Activated CD4-positive, alpha-beta memory T cell treated with anti-CD3 and anti-CD28 coated beads, Interleukin-2, amount 10 ng/mL, durations not matched to agents 7 days and 5 days (primary cell): ENCODE measurements around the gene FHOD3. TPM values are rescaled to one million over a fixed set of nuclear protein-coding genes. Genes with fewer than 3 reads are reported as not detected.

Experiments
- CTCF ChIA-PET: fragments of 350-600 bp; sonication (Branson Sonifier 250); formaldehyde crosslinking; loops from one replicate; lab custom pipeline; 2021; ENCODE audit warnings: antibody characterized with exemption, inconsistent platforms; lab: Charles Lee
- POLR2A ChIA-PET: fragments of 350-600 bp; sonication (Branson Sonifier 250); formaldehyde crosslinking; loops from one replicate; lab custom pipeline; 2021; ENCODE audit warnings: antibody characterized with exemption; lab: Charles Lee
- DNase-seq: peaks from one replicate; pipeline ENCODE4 v3.0.0-alpha.2; 2020
- H3K27ac Mint-ChIP-seq: one replicate; pipeline ENCODE4 v1.8.0; 2021; ENCODE audit warnings: mild to moderate bottlenecking, mixed read lengths
- H3K27me3 Mint-ChIP-seq: one replicate; pipeline ENCODE4 v1.8.0; 2021; ENCODE audit warnings: mixed read lengths
- H3K36me3 Mint-ChIP-seq: one replicate; pipeline ENCODE4 v1.8.0; 2021; ENCODE audit warnings: low read depth, mixed read lengths
- H3K4me1 Mint-ChIP-seq: one replicate; pipeline ENCODE4 v1.8.0; 2021; ENCODE audit warnings: mixed read lengths
- H3K4me3 Mint-ChIP-seq: one replicate; pipeline ENCODE4 v1.8.0; 2021; ENCODE audit warnings: mild to moderate bottlenecking, mixed read lengths
- H3K9me3 Mint-ChIP-seq: one replicate; pipeline ENCODE4 v1.8.0; 2021; ENCODE audit warnings: mixed read lengths
- total RNA-seq, 2 experiments: library from RNA; stranded (reverse); gene quantifications; one replicate each; pipeline ENCODE4 v1.2.3, GENCODE V29; 2021

The FHOD3 gene
- total RNA-seq, 2 experiments from 2014 or later = not detected

- Mint-ChIP-seq H3K4me1 (no peaks in the 10 kb centered on the region), H3K9me3 (no peaks in the 10 kb centered on the region), H3K27me3 (peaks cover 28% of the 10 kb centered on the region), H3K4me3 (no peak overlapping the region), H3K36me3 (no peaks in the 10 kb centered on the region), H3K27ac (no peak overlapping the region)
- ChIA-PET CTCF (no interaction called here), POLR2A (no interaction called here)
- no peak for DNase-seq
Measured at GRCh38 chr18:36374262-36374661, 76.7 kb downstream of the FHOD3 start.

- H3K36me3 Mint-ChIP-seq = no peaks in the 10 kb centered on the region
- peaks cover 28% of the 10 kb centered on the region for H3K27me3 Mint-ChIP-seq
- H3K4me3 Mint-ChIP-seq = no peak overlapping the region
- DNase-seq = no peak
- H3K4me1 Mint-ChIP-seq = no peaks in the 10 kb centered on the region
- no peaks in the 10 kb centered on the region for H3K9me3 Mint-ChIP-seq
- no peak overlapping the region for H3K27ac Mint-ChIP-seq
- ChIA-PET POLR2A (no interaction called here), CTCF (no interaction called here)
Measured at GRCh38 chr18:36375118-36375517, 77.6 kb downstream of the FHOD3 start.

- no peaks in the 10 kb centered on the region for H3K9me3 Mint-ChIP-seq
- POLR2A ChIA-PET = no interaction called here
Measured at GRCh38 chr18:36376361-36376760, 78.8 kb downstream of the FHOD3 start.

GRCh38 chr18:36377626-36378025 is 80.1 kb downstream of the FHOD3 start:
- H3K4me1 Mint-ChIP-seq = no peaks in the 10 kb centered on the region
- no peaks in the 10 kb centered on the region for H3K9me3 Mint-ChIP-seq
- no peak overlapping the region for H3K27ac Mint-ChIP-seq
- POLR2A ChIA-PET = no interaction called here
- H3K4me3 Mint-ChIP-seq = no peak overlapping the region
- H3K36me3 Mint-ChIP-seq = no peaks in the 10 kb centered on the region
- H3K27me3 Mint-ChIP-seq = peaks cover 14% of the 10 kb centered on the region
- DNase-seq = no peak
- CTCF ChIA-PET = no interaction called here

More at GRCh38 chr18:36376361-36376760, 78.8 kb downstream of the FHOD3 start:
- Mint-ChIP-seq H3K27me3 (peaks cover 21% of the 10 kb centered on the region), H3K4me1 (no peaks in the 10 kb centered on the region), H3K36me3 (no peaks in the 10 kb centered on the region), H3K4me3 (no peak overlapping the region), H3K27ac (no peak overlapping the region)
- no peak for DNase-seq
- CTCF ChIA-PET = no interaction called here

GRCh38 chr18:36378205-36378604 is 80.7 kb downstream of the FHOD3 start:
- no peaks in the 10 kb centered on the region for H3K9me3 Mint-ChIP-seq
- no peaks in the 10 kb centered on the region for H3K36me3 Mint-ChIP-seq
- ChIA-PET CTCF (no interaction called here), POLR2A (no interaction called here)
- peaks cover 8% of the 10 kb centered on the region for H3K27me3 Mint-ChIP-seq
- no peaks in the 10 kb centered on the region for H3K4me1 Mint-ChIP-seq
- DNase-seq = no peak
- no peak overlapping the region for H3K27ac Mint-ChIP-seq
- H3K4me3 Mint-ChIP-seq = no peak overlapping the region

GRCh38 chr18:36379435-36379984 is 82.0 kb downstream of the FHOD3 start:
- Mint-ChIP-seq H3K9me3 (no peaks in the 10 kb centered on the region), H3K36me3 (no peaks in the 10 kb centered on the region), H3K27ac (no peak overlapping the region), H3K27me3 (peaks cover 2% of the 10 kb centered on the region), H3K4me3 (no peak overlapping the region), H3K4me1 (no peaks in the 10 kb centered on the region)
- DNase-seq = no peak
- ChIA-PET CTCF (no interaction called here), POLR2A (no interaction called here)

- H3K9me3 Mint-ChIP-seq = no peaks in the 10 kb centered on the region
Measured at GRCh38 chr18:36380173-36380827, 82.8 kb downstream of the FHOD3 start.

GRCh38 chr18:36381075-36381474 is 83.6 kb downstream of the FHOD3 start:
- ChIA-PET POLR2A (no interaction called here), CTCF (no interaction called here)
- H3K27me3 Mint-ChIP-seq = peaks cover 2% of the 10 kb centered on the region
- no peak for DNase-seq
- H3K4me1 Mint-ChIP-seq = no peaks in the 10 kb centered on the region
- no peaks in the 10 kb centered on the region for H3K9me3 Mint-ChIP-seq
- H3K36me3 Mint-ChIP-seq = no peaks in the 10 kb centered on the region
- H3K4me3 Mint-ChIP-seq = no peak overlapping the region
- H3K27ac Mint-ChIP-seq = no peak overlapping the region

More at GRCh38 chr18:36380173-36380827, 82.8 kb downstream of the FHOD3 start:
- ChIA-PET CTCF (no interaction called here), POLR2A (no interaction called here)
- no peak overlapping the region for H3K4me3 Mint-ChIP-seq
- H3K36me3 Mint-ChIP-seq = no peaks in the 10 kb centered on the region
- no peak overlapping the region for H3K27ac Mint-ChIP-seq
- no peak for DNase-seq
- peaks cover 2% of the 10 kb centered on the region for H3K27me3 Mint-ChIP-seq
- no peaks in the 10 kb centered on the region for H3K4me1 Mint-ChIP-seq

- Mint-ChIP-seq H3K27me3 (peaks cover 2% of the 10 kb centered on the region), H3K4me3 (no peak overlapping the region), H3K9me3 (no peaks in the 10 kb centered on the region), H3K4me1 (no peaks in the 10 kb centered on the region), H3K36me3 (no peaks in the 10 kb centered on the region), H3K27ac (no peak overlapping the region)
- DNase-seq = no peak
- POLR2A ChIA-PET = no interaction called here
- CTCF ChIA-PET = no interaction called here
Measured at GRCh38 chr18:36382854-36383253, 85.3 kb downstream of the FHOD3 start.

GRCh38 chr18:36386150-36386920 is 88.8 kb downstream of the FHOD3 start:
- no peak for DNase-seq
- ChIA-PET CTCF (no interaction called here), POLR2A (no interaction called here)
- Mint-ChIP-seq H3K4me3 (no peak overlapping the region), H3K4me1 (no peaks in the 10 kb centered on the region), H3K9me3 (no peaks in the 10 kb centered on the region), H3K27ac (no peak overlapping the region), H3K36me3 (no peaks in the 10 kb centered on the region), H3K27me3 (no peaks in the 10 kb centered on the region)

- Mint-ChIP-seq H3K4me3 (no peak overlapping the region), H3K27ac (no peak overlapping the region), H3K9me3 (no peaks in the 10 kb centered on the region), H3K27me3 (no peaks in the 10 kb centered on the region), H3K4me1 (no peaks in the 10 kb centered on the region), H3K36me3 (no peaks in the 10 kb centered on the region)
- DNase-seq = no peak
- ChIA-PET POLR2A (no interaction called here), CTCF (no interaction called here)
Measured at GRCh38 chr18:36387310-36387709, 89.8 kb downstream of the FHOD3 start.

GRCh38 chr18:36388310-36388709 is 90.8 kb downstream of the FHOD3 start:
- Mint-ChIP-seq H3K9me3 (no peaks in the 10 kb centered on the region), H3K27ac (no peak overlapping the region), H3K4me3 (no peak overlapping the region), H3K36me3 (no peaks in the 10 kb centered on the region), H3K4me1 (no peaks in the 10 kb centered on the region), H3K27me3 (no peaks in the 10 kb centered on the region)
- ChIA-PET POLR2A (no interaction called here), CTCF (no interaction called here)
- DNase-seq = no peak

- H3K27ac Mint-ChIP-seq = no peak overlapping the region
- no peak overlapping the region for H3K4me3 Mint-ChIP-seq
- H3K4me1 Mint-ChIP-seq = no peaks in the 10 kb centered on the region
- CTCF ChIA-PET = no interaction called here
- no peaks in the 10 kb centered on the region for H3K27me3 Mint-ChIP-seq
- no peaks in the 10 kb centered on the region for H3K36me3 Mint-ChIP-seq
- no peak for DNase-seq
- POLR2A ChIA-PET = no interaction called here
- no peaks in the 10 kb centered on the region for H3K9me3 Mint-ChIP-seq
Measured at GRCh38 chr18:36389027-36389426, 91.5 kb downstream of the FHOD3 start.
